Measurements from ENCODE around the gene DIP2C.

DIP2C gene

DNA sequence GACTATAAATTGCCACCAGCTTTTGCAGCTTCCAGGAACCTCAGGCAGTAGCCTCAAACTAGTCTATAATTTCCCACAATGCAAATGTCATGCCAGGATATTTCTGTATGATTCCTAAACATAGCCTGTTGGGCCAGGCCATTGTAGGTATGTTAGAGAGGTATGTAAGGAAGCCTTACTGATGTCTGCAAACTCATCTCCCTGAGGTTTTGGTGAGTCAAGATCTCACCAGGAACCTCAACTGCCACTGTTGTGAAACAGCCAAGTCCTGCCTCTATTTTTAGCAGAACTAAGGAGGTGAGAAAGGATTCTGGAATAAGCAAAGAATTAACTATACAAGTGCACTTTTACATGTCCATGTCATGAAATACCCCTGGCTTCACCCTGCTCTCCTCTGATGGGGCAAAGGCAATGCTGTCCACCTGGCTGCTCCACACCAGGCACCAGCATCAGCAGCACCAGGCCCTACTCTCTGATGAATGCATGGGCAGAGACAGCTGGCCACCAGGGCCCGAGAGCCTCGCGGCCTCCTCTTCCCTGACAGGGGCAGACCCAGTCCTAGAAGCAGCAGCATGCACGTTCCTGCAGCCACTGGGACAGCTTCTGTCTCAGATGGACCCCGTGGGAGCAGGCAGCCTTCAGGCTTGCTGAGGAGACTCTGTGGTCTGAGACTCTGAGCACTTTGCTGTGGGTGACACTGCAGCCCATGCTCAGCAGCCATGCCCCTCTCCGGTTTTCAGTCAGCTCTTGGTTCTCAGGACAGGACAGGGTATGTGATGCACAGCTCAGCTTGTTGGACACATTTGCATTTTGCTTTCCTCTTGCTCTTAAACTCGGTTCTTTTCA lies 407.0 kb downstream of the DIP2C start:
- no peak overlapping the region for H2AFZ ChIP-seq (ENCODE audit: low read length, unreplicated experiment)
- no peaks in the 10 kb centered on the region for H3K79me2 ChIP-seq (ENCODE audit: control insufficient read depth, insufficient read depth, low read length, unreplicated experiment)
- no peak overlapping the region for H3K4me3 ChIP-seq (ENCODE audit: low read depth, low read length)
- H3K4me1 ChIP-seq (ENCODE audit: control insufficient read depth, insufficient read depth, low read length, unreplicated experiment): no peaks in the 10 kb centered on the region
- 0 out of 2 replicates have a peak, but pooled peaks cover 5% of the 10 kb centered on the region for H3K36me3 ChIP-seq (ENCODE audit: insufficient read depth, low read length)
- no peaks in the 10 kb centered on the region for H3K27me3 ChIP-seq (ENCODE audit: insufficient read depth, low read length)
- no peak overlapping the region for H3K27ac ChIP-seq (ENCODE audit: low read depth, low read length)

DNA sequence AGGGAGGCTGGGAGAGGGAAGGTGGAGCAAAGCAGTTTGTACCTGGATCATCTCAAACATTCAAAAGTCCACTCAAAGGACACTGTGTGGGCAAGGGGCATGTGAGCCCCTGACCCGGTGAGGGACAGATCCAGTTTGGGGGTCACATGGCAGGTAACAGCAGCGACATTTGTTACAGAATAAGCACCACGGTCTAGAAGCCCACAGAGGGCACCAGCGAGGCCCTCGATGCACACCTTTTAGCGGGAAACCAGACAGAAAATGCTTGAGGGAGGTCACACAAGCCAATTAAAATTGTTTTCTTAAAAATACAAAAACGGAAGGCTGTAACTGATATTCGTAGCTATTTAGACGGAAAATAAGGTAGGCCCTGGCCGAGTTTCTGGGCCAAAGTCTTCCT lies 409.8 kb downstream of the DIP2C start:
- Histone ChIP-seq H2AFZ (ENCODE audit: low read length, unreplicated experiment) (no peak overlapping the region), H3K36me3 (ENCODE audit: insufficient read depth, low read length) (0 out of 2 replicates have a peak, but pooled peaks cover 5% of the 10 kb centered on the region), H3K27me3 (ENCODE audit: insufficient read depth, low read length) (no peaks in the 10 kb centered on the region), H3K27ac (ENCODE audit: low read depth, low read length) (no peak overlapping the region), H3K4me3 (ENCODE audit: low read depth, low read length) (no peak overlapping the region), H3K4me1 (ENCODE audit: control insufficient read depth, insufficient read depth, low read length, unreplicated experiment) (no peaks in the 10 kb centered on the region), H3K79me2 (ENCODE audit: control insufficient read depth, insufficient read depth, low read length, unreplicated experiment) (no peaks in the 10 kb centered on the region)

DNA sequence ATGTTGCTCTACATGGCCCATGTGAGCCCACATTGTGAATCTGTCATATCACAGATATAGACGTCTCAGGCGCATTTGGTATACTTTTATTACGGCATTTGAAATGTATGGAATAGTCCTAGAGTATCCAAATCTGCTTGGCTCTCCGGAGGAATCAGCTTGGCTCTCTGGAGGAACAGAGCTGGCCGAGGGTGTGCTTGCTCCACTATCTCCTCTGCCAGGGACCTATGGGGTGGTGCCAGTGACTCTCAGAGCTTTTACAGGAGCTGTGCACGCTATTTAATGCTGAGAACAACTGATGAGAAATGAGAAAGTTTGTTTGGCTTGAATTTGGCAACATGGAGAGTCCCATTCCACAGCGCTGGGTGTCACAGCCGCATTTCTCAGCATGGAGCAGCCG lies 410.2 kb downstream of the DIP2C start:
- H3K4me1 ChIP-seq (ENCODE audit: control insufficient read depth, insufficient read depth, low read length, unreplicated experiment): no peaks in the 10 kb centered on the region
- no peak overlapping the region for H3K27ac ChIP-seq (ENCODE audit: low read depth, low read length)
- no peaks in the 10 kb centered on the region for H3K79me2 ChIP-seq (ENCODE audit: control insufficient read depth, insufficient read depth, low read length, unreplicated experiment)
- 0 out of 2 replicates have a peak, but pooled peaks cover 5% of the 10 kb centered on the region for H3K36me3 ChIP-seq (ENCODE audit: insufficient read depth, low read length)
- no peak overlapping the region for H3K4me3 ChIP-seq (ENCODE audit: low read depth, low read length)
- no peaks in the 10 kb centered on the region for H3K27me3 ChIP-seq (ENCODE audit: insufficient read depth, low read length)
- no peak overlapping the region for H2AFZ ChIP-seq (ENCODE audit: low read length, unreplicated experiment)

DNA sequence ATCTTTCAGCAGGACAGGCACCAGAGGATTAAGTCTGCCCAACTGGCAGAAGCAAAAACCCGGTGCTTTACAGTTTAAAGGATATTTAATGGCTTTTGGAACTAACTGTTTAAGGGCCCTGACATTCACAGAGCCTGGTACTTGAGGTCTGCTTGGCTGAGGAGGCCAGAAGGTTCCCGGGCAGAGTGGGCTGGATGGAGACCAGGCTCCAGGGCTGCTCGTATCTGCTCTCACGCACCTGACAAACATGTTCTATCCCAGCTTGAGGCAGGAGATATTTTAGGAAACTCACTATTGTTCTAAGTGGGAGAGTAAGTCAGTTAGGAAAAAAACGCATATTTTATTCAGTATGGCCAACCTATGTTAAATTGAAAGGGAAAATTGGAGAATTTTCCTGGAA lies 410.8 kb downstream of the DIP2C start:
- Histone ChIP-seq H3K27me3 (ENCODE audit: insufficient read depth, low read length) (no peaks in the 10 kb centered on the region), H3K4me1 (ENCODE audit: control insufficient read depth, insufficient read depth, low read length, unreplicated experiment) (no peaks in the 10 kb centered on the region), H3K4me3 (ENCODE audit: low read depth, low read length) (no peak overlapping the region), H3K36me3 (ENCODE audit: insufficient read depth, low read length) (0 out of 2 replicates have a peak, but pooled peaks cover 5% of the 10 kb centered on the region), H2AFZ (ENCODE audit: low read length, unreplicated experiment) (no peak overlapping the region), H3K27ac (ENCODE audit: low read depth, low read length) (no peak overlapping the region), H3K79me2 (ENCODE audit: control insufficient read depth, insufficient read depth, low read length, unreplicated experiment) (no peaks in the 10 kb centered on the region)

DNA sequence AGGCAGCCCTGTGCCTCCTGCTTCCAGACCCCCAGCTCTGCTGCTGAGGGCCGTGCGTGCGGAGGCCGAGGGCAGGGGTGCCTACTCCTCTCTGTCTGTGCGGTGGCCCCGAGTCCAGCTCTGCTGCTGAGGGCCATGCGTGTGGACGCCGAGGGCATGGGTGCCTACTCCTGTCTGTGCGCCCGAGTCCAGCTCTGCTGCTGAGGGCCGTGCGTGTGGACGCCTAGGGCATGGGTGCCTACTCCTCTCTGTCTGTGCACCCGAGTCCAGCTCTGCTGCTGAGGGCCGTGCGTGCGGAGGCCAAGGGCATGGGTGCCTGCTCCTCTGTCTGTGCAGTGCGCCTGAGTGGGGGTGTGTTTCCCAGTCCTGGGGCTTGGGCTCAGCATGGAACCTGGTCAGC lies 411.5 kb downstream of the DIP2C start:
- H3K36me3 ChIP-seq (ENCODE audit: insufficient read depth, low read length): 0 out of 2 replicates have a peak, but pooled peaks cover 5% of the 10 kb centered on the region
- H3K4me1 ChIP-seq (ENCODE audit: control insufficient read depth, insufficient read depth, low read length, unreplicated experiment): no peaks in the 10 kb centered on the region
- no peaks in the 10 kb centered on the region for H3K27me3 ChIP-seq (ENCODE audit: insufficient read depth, low read length)
- no peaks in the 10 kb centered on the region for H3K79me2 ChIP-seq (ENCODE audit: control insufficient read depth, insufficient read depth, low read length, unreplicated experiment)
- H3K27ac ChIP-seq (ENCODE audit: low read depth, low read length): no peak overlapping the region
- H3K4me3 ChIP-seq (ENCODE audit: low read depth, low read length): no peak overlapping the region
- H2AFZ ChIP-seq (ENCODE audit: low read length, unreplicated experiment): no peak overlapping the region

DNA sequence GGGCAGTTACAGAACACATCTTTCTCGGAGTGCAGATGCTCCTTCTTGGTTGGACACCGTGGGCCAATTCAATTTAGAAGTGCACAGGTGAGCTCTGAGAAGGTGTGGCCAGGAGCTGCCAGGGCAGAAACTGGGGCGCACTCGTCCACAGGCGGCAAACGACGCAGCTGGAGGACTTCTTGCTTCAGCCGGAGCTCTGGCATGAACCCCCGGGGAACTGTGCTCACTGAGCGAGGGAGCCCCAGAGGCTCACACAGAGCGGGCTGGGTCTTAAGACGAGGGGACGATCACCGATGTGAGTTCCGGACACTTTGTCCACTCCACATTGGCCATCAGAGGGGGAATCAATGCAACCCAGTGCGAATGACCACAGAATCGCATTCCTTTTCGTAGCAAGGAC lies 413.8 kb downstream of the DIP2C start:
- no peak overlapping the region for H3K4me3 ChIP-seq (ENCODE audit: low read depth, low read length)
- H3K4me1 ChIP-seq (ENCODE audit: control insufficient read depth, insufficient read depth, low read length, unreplicated experiment): no peaks in the 10 kb centered on the region
- no peaks in the 10 kb centered on the region for H3K27me3 ChIP-seq (ENCODE audit: insufficient read depth, low read length)
- no peak overlapping the region for H3K27ac ChIP-seq (ENCODE audit: low read depth, low read length)
- H2AFZ ChIP-seq (ENCODE audit: low read length, unreplicated experiment): no peak overlapping the region
- H3K36me3 ChIP-seq (ENCODE audit: insufficient read depth, low read length): no peaks in the 10 kb centered on the region
- H3K79me2 ChIP-seq (ENCODE audit: control insufficient read depth, insufficient read depth, low read length, unreplicated experiment): no peaks in the 10 kb centered on the region

DNA sequence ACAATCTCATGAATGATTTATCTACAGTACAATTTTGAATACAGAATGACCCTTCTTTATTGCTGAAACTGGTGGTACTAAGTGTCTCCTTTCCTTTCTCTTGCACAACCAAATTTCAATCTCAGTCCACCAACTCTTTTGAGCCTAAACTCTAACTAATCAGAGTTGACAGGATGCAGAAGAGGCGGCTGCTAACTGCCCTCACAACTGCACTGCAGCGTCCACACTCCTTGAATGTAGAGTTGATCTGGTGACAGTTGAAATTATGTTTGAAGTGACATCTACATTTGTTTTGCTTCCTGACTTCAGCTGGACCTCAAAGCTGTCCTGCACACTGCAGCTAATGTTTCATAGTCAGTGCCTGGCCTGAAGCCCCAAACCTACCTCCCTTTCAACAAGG lies 414.6 kb downstream of the DIP2C start:
- H2AFZ ChIP-seq (ENCODE audit: low read length, unreplicated experiment): no peak overlapping the region
- H3K4me1 ChIP-seq (ENCODE audit: control insufficient read depth, insufficient read depth, low read length, unreplicated experiment): no peaks in the 10 kb centered on the region
- no peaks in the 10 kb centered on the region for H3K79me2 ChIP-seq (ENCODE audit: control insufficient read depth, insufficient read depth, low read length, unreplicated experiment)
- no peak overlapping the region for H3K4me3 ChIP-seq (ENCODE audit: low read depth, low read length)
- no peaks in the 10 kb centered on the region for H3K36me3 ChIP-seq (ENCODE audit: insufficient read depth, low read length)
- no peak overlapping the region for H3K27ac ChIP-seq (ENCODE audit: low read depth, low read length)
- H3K27me3 ChIP-seq (ENCODE audit: insufficient read depth, low read length): no peaks in the 10 kb centered on the region

DNA sequence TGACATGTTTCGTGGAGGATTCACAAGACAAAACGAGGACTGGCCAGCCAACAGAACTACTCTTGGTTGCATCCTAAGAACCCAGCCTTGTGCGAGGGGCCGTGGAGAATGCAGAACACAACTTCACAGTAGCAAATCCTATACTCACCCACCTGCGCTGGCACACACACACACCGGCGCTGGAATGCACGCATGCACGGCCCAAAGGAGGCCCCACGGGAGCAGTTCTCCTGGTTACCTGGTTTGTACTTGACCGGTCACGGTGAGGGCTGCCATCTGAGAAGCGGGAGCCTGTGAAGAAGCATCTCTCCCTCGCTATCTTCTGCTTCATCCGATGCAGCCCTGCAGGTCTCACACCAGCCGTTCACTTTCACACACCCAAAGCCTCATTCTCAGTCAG lies 416.4 kb downstream of the DIP2C start:
- Histone ChIP-seq H3K27me3 (ENCODE audit: insufficient read depth, low read length) (no peaks in the 10 kb centered on the region), H3K79me2 (ENCODE audit: control insufficient read depth, insufficient read depth, low read length, unreplicated experiment) (no peaks in the 10 kb centered on the region), H3K4me1 (ENCODE audit: control insufficient read depth, insufficient read depth, low read length, unreplicated experiment) (no peaks in the 10 kb centered on the region), H3K4me3 (ENCODE audit: low read depth, low read length) (no peak overlapping the region), H3K27ac (ENCODE audit: low read depth, low read length) (no peak overlapping the region), H3K36me3 (ENCODE audit: insufficient read depth, low read length) (no peaks in the 10 kb centered on the region), H2AFZ (ENCODE audit: low read length, unreplicated experiment) (no peak overlapping the region)

DNA sequence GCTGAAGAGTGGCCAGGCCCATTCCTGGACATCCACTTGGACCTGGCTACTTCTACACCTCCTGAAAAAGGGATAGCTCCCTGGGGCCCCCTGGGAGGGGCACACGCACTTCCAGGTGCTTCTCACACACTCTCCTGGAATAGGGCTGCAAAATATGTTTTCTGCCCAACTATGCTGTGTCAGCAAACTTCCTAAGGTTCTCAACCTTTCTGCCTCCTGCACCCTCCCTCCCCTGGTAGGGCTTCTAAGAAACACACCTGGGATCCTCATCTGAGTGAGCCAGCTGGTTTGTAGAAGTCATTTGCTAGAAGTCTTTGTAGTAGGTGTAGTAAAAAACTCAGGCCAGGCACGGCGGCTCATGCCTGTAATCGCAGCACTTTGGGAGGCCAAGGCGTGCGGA lies 417.7 kb downstream of the DIP2C start:
- Histone ChIP-seq H3K79me2 (ENCODE audit: control insufficient read depth, insufficient read depth, low read length, unreplicated experiment) (no peaks in the 10 kb centered on the region), H3K4me1 (ENCODE audit: control insufficient read depth, insufficient read depth, low read length, unreplicated experiment) (peaks cover 8% of the 10 kb centered on the region), H3K4me3 (ENCODE audit: low read depth, low read length) (no peak overlapping the region), H3K27ac (ENCODE audit: low read depth, low read length) (no peak overlapping the region), H2AFZ (ENCODE audit: low read length, unreplicated experiment) (no peak overlapping the region), H3K27me3 (ENCODE audit: insufficient read depth, low read length) (no peaks in the 10 kb centered on the region), H3K36me3 (ENCODE audit: insufficient read depth, low read length) (no peaks in the 10 kb centered on the region)

DNA sequence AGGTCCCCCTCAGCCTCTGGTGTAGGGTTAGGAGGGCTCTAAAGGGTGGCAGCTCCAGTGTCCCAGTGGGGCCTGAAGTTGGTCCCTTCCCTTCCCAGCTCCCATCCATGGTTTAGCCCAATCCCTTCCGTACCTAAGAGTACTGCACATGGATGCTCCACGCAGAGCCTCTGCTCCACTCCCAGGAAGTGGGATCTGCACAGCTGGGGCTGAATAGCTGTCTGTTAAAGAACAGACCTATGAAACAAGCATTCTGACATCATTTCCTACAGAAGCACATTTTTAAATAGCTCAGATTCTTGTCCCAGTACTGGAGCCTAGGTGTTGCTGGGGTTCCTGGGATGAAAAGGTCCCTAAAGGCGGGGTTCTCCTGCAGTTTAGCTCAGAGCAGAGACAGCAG lies 418.3 kb downstream of the DIP2C start:
- H3K4me3 ChIP-seq (ENCODE audit: low read depth, low read length): no peak overlapping the region
- no peak overlapping the region for H2AFZ ChIP-seq (ENCODE audit: low read length, unreplicated experiment)
- H3K27ac ChIP-seq (ENCODE audit: low read depth, low read length): no peak overlapping the region
- no peaks in the 10 kb centered on the region for H3K36me3 ChIP-seq (ENCODE audit: insufficient read depth, low read length)
- H3K4me1 ChIP-seq (ENCODE audit: control insufficient read depth, insufficient read depth, low read length, unreplicated experiment): peaks cover 9% of the 10 kb centered on the region
- H3K79me2 ChIP-seq (ENCODE audit: control insufficient read depth, insufficient read depth, low read length, unreplicated experiment): no peaks in the 10 kb centered on the region
- no peaks in the 10 kb centered on the region for H3K27me3 ChIP-seq (ENCODE audit: insufficient read depth, low read length)

DNA sequence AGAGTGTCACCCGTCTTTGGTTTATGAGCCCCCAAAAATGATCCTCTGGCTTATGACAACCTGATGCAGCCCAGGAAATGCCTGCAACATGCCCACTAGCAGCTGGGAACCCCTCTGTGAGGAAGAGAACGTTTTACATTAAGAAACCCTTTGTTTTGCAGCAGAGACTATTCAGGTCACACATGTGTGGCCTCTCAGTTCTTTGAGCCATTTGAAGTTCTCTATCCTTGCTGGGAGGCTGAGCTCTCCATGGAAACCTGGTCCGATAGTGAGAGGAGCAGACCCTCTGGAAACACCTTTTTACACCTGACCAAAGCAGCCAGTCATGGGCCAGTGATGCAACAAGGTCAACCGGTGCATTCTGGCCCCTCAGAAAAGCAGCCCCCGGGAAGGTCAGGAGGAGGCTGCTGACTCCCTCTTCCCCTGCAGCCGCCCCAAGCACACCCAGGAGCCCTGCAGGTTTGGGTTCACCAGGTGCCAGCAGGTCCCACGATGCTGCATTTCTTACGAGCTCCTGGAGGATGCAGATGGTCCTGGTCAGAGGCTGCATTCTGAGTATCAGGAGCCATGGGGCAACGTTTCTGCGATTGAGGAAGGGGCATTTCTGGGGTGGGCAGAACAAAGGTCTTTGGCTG lies 419.9 kb downstream of the DIP2C start:
- no peaks in the 10 kb centered on the region for H3K27me3 ChIP-seq (ENCODE audit: insufficient read depth, low read length)
- H3K4me1 ChIP-seq (ENCODE audit: control insufficient read depth, insufficient read depth, low read length, unreplicated experiment): peaks cover 9% of the 10 kb centered on the region
- no peaks in the 10 kb centered on the region for H3K79me2 ChIP-seq (ENCODE audit: control insufficient read depth, insufficient read depth, low read length, unreplicated experiment)
- H3K4me3 ChIP-seq (ENCODE audit: low read depth, low read length): no peak overlapping the region
- H2AFZ ChIP-seq (ENCODE audit: low read length, unreplicated experiment): no peak overlapping the region
- no peak overlapping the region for H3K27ac ChIP-seq (ENCODE audit: low read depth, low read length)
- no peaks in the 10 kb centered on the region for H3K36me3 ChIP-seq (ENCODE audit: insufficient read depth, low read length)

Measured in ACC112 (cell line).